NCI-H526 (cell line): ENCODE data around the gene NFKBIL1.

Experiments
- DNase-seq, 2 experiments: peaks; one replicate each; lab custom pipeline; 2025; lab: John Stamatoyannopoulos, UW

The NFKBIL1 gene

DNA sequence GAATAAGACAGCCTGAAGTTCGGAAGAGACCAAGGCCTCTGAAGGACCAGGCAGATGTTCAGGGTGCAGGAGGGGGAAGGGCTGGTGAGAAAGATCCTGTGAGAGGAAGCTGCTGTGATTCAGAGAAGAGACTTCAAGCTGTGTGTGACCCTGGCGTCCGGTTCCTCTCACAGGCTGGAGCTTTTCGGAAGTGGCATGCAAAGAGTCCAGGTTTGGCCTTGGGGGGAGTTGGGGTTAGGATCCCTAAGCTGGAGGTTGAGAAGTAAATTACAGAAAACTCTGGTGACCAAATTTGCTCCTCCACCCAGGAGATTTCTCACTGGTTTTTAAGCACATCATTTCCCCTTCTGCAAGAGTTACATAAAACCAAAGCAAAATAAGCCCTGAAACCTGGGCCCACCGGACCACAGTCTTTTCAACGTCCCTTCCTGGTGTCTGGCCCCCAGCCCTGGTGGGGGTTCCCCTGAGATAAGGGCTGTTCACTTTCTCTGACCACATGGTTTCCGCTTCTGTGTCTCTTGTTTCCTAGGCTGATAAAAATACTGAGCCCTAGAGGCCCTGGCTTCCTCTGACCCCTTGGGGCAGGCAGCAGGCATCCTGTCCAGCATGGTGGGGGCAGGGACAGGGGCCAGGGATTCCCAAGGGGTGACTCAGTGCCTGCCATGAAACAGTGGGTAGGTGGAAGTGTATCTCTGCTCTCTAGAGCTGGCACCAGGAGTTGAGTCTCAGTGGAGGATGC, 12.7 kb downstream of the NFKBIL1 start:
- no peak for DNase-seq

DNA sequence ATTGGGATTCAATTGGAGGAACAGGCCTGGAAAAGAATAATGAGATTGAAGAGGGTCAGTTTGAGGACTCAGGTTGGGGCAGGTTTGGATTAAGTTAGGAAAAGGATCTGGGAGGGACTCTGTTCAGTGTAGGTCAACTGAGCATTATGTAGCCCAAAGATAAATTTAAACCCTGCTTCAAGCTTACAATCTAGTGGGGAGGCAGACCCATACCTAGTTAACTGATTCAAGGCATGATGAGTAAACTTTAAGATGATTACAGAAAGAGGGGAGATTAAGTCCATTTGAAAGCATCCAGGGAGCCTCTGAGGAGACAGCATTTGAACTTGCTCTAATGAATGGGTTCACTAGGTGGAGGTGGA, 13.3 kb downstream of the NFKBIL1 start:
- no peak for DNase-seq

DNA sequence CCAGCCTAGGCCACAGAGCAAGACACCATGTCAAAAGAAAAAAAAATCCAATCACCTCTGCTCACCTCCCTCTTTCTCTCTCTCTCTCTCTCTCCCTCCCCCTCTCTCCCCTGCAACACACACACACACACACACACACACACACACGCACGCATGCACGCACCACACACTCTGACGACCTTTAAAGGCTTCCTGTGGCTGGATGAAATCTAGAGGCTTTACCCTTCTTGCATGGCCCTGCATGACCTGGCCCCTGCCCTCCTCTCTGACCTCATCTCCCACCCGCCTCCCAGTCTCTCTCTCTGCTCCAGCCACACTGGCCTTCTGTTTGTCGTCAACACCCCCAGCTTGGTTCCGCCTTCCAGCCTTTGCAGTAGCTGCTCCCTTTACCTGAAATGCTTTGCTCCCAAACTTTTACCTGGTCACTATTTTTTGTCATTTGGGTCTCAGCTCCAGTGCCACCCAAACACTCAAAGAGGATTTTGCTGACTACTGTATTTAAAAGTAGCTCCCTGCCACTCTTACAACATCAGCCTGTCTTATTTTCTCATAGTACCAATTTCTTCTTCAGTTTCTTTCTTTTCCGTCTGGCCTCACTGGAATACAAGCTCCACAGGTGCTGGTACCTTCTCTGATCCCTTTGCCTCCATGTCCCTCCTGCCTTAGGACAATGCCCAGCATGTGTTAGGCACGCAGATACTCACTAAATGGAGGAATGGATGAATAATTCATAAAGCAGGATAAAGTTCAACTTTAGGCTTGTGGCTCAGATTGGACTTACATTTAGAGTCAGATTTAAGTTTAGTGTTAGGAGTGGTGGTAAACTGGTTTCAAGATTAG, 20.3 kb downstream of the NFKBIL1 start:
- no peak for DNase-seq

GRCh38 chr6:31568537-31568961, 21.1 kb downstream of the NFKBIL1 start:
- no peak for DNase-seq

- no peak for DNase-seq
Measured at GRCh38 chr6:31569861-31570536, 22.6 kb downstream of the NFKBIL1 start.

GRCh38 chr6:31572041-31572911, 24.9 kb downstream of the NFKBIL1 start, which contains the start of gene LTA:
TSS of gene LTA (plus strand) at chr6:31572289. CDS start at chr6:31572743, 454 bp downstream.
- DNase-seq: no peak

DNA sequence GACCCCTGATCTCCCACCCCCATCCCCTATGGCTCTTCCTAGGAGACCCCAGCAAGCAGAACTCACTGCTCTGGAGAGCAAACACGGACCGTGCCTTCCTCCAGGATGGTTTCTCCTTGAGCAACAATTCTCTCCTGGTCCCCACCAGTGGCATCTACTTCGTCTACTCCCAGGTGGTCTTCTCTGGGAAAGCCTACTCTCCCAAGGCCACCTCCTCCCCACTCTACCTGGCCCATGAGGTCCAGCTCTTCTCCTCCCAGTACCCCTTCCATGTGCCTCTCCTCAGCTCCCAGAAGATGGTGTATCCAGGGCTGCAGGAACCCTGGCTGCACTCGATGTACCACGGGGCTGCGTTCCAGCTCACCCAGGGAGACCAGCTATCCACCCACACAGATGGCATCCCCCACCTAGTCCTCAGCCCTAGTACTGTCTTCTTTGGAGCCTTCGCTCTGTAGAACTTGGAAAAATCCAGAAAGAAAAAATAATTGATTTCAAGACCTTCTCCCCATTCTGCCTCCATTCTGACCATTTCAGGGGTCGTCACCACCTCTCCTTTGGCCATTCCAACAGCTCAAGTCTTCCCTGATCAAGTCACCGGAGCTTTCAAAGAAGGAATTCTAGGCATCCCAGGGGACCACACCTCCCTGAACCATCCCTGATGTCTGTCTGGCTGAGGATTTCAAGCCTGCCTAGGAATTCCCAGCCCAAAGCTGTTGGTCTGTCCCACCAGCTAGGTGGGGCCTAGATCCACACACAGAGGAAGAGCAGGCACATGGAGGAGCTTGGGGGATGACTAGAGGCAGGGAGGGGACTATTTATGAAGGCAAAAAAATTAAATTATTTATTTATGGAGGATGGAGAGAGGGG, 26.1 kb downstream of the NFKBIL1 start:
- DNase-seq: no peak

- no peak for DNase-seq
Measured at GRCh38 chr6:31574106-31575061, 27.0 kb downstream of the NFKBIL1 start.

- DNase-seq: peak in 1 of 2 experiments; percentile 11
Measured at GRCh38 chr6:31575335-31575901, 28.0 kb downstream of the NFKBIL1 start, which contains the start of gene TNF. TSS of gene TNF (plus strand) at chr6:31575565. CDS start at chr6:31575742, 177 bp downstream.

DNA sequence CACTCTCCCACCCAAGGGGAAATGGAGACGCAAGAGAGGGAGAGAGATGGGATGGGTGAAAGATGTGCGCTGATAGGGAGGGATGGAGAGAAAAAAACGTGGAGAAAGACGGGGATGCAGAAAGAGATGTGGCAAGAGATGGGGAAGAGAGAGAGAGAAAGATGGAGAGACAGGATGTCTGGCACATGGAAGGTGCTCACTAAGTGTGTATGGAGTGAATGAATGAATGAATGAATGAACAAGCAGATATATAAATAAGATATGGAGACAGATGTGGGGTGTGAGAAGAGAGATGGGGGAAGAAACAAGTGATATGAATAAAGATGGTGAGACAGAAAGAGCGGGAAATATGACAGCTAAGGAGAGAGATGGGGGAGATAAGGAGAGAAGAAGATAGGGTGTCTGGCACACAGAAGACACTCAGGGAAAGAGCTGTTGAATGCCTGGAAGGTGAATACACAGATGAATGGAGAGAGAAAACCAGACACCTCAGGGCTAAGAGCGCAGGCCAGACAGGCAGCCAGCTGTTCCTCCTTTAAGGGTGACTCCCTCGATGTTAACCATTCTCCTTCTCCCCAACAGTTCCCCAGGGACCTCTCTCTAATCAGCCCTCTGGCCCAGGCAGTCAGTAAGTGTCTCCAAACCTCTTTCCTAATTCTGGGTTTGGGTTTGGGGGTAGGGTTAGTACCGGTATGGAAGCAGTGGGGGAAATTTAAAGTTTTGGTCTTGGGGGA, 28.7 kb downstream of the NFKBIL1 start:
- no peak for DNase-seq

GRCh38 chr6:31576897-31577578, 29.6 kb downstream of the NFKBIL1 start:
- DNase-seq: no peak

- DNase-seq: no peak
Measured at GRCh38 chr6:31577579-31577966, 30.2 kb downstream of the NFKBIL1 start.

GRCh38 chr6:31578184-31579118, 31.0 kb downstream of the NFKBIL1 start:
- DNase-seq: no peak

GRCh38 chr6:31579119-31579505, 31.7 kb downstream of the NFKBIL1 start:
- no peak for DNase-seq

- DNase-seq: no peak
Measured at GRCh38 chr6:31579546-31580437, 32.4 kb downstream of the NFKBIL1 start.

DNA sequence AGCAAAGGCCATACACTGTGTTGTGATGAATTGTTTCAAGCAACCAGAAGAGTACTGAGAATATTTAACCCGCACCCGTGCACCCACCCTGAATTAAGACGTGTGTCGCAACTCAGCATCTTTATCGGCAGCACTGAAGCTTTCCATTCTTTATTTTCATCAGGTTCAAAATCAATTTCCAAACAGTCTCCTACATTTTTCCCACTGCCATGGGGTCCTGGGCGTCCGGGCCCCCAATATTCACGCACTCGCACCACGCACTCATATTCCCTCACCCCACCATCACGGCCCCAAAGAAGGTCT, 33.0 kb downstream of the NFKBIL1 start:
- DNase-seq: no peak
